Germinal center (tissue), 1 donor: ENCODE measurements around the gene BHMT2.
A peak's percentile ranks its signal among the peaks of the same experiment; 100 is the strongest.

Source experiments
- DNase-seq: peaks from one replicate; pipeline ENCODE4 v3.0.0; 2012; ENCODE audit warnings: mixed read lengths, low spot score

Gene BHMT2

GRCh38 chr5:79120221-79120620 lies 50.7 kb downstream of the BHMT2 start:
- DNase-seq: no peak

- no peak for DNase-seq
Measured at GRCh38 chr5:79122973-79123372, 53.4 kb downstream of the BHMT2 start.

- DNase-seq: no peak
Measured at GRCh38 chr5:79124607-79125006, 55.0 kb downstream of the BHMT2 start.

- no peak for DNase-seq
Measured at GRCh38 chr5:79130781-79131180, 61.2 kb downstream of the BHMT2 start.

GRCh38 chr5:79133121-79133656 lies 63.6 kb downstream of the BHMT2 start:
- peak; percentile 13 for DNase-seq

- DNase-seq: peak; percentile 51
Measured at GRCh38 chr5:79133657-79134451, 64.3 kb downstream of the BHMT2 start.

GRCh38 chr5:79135790-79136553 lies 66.4 kb downstream of the BHMT2 start:
- no peak for DNase-seq

- DNase-seq: no peak
Measured at GRCh38 chr5:79136618-79137017, 67.1 kb downstream of the BHMT2 start.
